GM15510 (cell line): ENCODE results near the gene GAB2.

Experiments used
- POLR2A ChIP-seq: IDR thresholded peaks from 3 replicates; pipeline ENCODE4 v1.6.1; 2011; ENCODE audit warnings: borderline replicate concordance; ENCODE audit not compliant: insufficient read length; ENCODE audit errors: extremely low read depth

GAB2 gene

DNA sequence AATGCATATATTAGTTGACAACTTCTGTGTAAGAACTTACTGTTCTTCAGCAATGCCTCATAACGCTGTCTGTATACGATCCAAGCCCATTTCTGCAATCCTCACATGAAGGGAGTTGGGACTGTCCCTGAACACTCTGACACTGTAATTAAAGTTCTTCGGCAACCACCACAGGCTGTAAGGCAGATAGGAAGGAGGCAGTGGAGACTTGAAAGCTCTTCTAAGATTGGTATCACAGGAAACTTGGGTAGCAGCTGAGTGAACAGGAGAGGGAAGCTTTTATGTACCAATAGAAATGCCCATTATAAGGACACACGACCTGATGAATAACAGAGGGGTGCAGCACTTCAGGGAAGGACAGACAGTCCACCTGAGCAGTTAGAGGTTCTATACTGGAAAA is 12.0 kb upstream of the GAB2 start:
- TF ChIP-seq POLR2A: no peak

DNA sequence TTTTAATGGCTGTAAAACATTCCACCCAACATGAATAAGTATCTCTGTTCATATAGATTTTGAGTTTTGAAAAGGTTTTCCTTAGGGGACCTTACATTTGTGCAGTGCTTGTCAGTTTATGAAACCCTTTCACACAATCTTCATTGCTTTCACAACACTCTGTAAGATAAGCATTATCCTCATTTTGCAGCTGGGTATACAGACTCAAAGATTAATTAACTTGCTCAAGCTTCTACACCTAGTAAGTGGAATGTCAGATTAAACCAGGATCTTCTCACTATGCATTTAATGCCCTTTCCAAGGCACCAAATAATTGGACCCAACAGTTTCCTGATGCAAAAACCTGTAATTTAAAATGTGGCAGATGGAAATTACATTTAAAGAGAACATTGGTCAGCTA is 11.6 kb upstream of the GAB2 start:
- no peak for TF ChIP-seq POLR2A

DNA sequence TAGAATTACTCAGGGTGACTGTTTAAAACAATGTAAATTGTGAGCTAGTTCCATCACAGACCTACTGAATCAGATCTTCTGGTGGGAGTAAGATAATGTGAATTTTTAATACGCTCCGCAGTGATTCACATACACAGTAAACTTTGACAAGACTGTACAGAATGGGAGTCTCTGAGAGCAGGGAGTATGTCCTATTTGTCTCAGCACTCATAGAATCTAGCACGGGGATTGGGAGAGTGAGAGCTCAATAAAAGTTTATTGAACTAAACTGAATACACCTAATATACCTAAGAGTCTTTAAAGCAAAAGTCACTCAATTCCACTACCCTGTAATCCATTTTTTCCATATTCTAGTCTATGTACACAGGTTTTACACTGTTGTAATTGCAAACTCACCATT is 11.2 kb upstream of the GAB2 start:
- TF ChIP-seq POLR2A: no peak

DNA sequence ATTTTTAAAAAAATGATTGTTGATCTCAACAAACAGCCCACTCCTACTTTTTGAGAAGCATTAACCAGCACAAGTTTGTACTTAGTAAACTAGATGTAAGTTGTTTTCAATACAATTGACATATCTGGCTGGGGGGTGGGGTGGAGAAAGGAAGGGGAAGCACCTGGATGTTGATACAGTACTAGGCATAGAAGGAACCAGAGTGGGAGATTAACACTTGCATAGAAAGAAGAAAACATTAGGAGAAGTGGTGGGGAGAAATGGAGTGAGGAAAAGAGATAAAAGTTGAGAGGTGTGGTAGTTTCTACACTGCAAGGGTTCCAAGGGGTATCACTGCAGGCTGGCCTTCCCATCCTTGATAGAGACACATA is 10.6 kb upstream of the GAB2 start:
- TF ChIP-seq POLR2A: no peak

DNA sequence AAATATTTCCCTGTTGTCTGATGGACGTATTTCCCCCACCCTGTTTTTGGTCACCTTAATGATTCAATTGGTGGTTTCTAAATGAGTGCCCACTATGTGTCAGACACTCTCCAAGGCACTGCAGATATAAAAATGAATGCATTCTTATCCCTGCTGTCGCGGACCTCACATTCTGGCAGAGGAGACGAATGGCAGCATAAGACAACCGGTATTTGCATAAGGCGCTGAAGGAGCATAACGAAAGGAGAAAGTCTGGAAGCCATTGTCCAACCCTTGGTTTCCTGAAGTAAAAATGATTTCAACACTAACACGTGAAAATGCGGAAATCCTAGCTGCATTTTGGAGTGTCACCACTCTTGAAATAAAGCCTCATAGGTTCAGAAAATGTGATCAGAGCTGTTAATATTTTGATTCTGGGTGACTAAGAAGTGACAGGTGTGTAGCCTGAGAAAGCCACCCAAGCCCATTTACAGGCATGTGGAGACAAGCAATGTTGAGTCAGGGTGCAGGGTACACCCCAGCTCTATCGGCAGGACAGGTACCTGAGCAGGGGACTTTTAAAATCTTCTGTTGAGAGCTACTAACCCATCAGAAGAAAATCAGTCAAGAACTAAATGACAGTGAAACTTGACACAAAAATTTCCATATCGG is 10.1 kb upstream of the GAB2 start:
- no peak for TF ChIP-seq POLR2A

DNA sequence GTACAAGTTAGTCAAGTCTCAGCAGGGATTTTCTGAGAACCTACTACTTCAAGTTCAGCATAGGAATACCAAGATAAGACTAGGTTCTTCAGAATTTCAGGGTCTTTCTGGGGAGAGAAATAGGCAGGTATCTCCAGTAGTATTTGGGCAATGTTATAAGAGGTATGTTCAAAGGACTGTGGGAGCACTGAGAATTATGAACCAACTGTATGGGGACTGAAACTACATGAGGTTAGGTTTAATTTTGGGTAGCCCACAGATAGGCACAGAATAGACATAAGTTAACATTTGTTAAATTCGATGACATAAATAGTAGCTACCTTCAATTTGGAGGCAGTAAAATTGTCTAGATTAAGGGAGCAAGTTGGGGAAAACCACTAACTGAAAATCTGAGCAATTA is 9.2 kb upstream of the GAB2 start:
- no peak for TF ChIP-seq POLR2A

DNA sequence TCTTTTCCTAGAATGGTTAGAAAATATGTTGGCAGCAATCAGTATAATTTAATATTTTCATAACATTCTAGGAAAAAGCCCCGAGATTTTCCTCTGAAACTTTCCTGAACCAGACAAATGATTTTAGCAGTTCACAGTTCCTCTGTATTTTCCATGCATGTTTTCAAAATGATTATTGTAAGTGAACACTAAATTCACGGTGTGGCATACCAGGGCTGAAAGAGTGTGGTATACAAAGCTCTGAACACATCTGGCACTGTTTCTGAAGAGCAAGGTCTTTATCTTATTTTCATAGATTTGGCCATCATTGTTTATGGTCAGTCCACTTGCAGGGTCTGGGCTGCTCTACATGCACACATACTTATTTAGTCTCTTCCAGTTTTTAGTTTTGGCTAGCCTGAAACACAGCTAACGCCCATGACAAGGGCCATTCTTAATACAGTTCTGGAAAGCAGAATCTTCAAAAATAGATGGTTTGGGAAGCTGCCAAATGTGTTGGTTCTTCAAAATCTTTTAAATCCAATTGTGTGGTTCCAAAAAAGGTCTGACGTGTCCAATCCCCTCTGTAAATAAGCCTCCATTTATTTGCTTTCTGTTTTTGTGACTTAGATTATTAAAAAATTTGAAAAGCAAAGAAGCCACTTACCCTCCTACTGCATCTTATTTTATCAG is 7.9 kb upstream of the GAB2 start:
- TF ChIP-seq POLR2A: no peak

DNA sequence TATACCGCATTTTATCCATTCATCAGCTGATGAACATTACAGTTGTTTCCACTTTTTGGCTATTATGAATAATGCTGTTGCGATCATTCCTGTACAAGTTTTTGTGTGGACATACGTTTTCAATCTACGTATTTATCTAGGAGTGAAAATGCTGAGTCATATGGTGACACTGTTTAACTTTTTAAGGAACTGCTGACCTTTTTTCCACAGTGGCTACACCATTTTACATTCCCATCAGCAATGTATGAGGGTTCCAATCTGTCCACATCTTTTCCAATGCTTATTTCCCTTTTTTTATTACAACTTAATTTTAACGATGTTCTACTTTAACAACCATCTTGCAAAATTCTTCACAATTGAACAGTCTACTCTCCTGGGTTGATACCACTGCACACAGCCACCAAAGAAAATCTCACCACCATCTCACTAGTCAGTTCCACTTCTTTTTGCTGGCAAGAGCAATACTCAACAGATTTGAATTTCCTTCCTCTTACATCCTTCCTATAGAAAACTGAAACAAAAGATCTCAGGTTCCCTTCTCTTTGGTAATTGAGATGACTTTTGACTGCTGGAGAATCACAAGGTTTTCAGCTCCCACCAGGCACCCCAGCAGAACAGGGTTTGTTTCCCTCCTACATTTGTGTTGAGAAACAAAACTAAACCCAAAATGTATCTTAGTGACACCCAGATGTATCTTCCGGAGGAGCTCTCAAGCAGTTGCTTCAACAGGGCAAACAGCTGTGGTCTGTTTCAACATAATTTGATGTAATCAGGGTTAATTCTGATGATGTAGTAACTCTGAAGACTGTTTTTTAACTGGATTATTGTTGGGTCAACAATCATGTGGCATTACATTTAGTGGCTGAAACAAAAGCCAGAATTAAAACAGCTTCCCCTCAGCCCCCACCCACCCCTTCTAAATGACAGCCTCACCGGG is 7.0 kb upstream of the GAB2 start:
- TF ChIP-seq POLR2A: no peak

DNA sequence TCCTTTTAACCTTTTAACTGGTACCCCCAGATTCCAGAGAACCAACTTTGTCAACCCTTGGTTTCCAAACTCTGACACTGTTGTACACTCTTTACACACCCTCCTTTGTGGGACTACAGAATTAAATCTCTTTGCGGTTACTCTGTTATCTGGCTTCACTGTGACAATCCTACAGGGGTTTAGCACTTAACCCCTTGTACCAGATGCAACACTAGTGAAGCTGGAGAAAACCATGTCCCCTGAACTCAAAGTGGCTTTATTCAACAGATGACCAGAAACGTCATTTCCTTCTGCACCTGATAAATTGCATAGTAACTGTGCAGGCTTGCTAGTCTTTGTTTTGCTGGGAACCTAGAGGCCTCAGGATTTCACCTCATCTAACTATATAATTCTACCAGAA is 5.6 kb upstream of the GAB2 start:
- no peak for TF ChIP-seq POLR2A

DNA sequence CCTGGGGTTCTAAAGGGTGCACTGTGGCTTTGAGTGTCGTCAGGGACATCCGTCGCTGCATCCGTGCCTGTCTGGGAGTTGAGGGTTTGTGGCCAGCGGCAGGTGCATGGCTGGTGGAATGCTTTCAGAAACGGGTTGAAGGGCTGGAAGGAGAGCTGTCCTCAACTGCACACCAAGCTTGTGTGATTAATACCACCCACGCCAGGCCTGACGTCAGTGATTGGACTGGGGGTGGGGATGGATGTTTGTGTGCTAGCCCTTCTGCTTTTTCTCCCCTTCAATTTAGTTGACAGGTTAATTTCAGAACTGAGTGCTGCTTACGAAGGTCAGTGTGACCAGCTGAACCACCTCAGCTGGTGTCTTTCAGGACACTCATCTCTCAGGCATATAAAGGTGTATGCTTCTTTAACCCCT is 3.2 kb upstream of the GAB2 start:
- TF ChIP-seq POLR2A: no peak

DNA sequence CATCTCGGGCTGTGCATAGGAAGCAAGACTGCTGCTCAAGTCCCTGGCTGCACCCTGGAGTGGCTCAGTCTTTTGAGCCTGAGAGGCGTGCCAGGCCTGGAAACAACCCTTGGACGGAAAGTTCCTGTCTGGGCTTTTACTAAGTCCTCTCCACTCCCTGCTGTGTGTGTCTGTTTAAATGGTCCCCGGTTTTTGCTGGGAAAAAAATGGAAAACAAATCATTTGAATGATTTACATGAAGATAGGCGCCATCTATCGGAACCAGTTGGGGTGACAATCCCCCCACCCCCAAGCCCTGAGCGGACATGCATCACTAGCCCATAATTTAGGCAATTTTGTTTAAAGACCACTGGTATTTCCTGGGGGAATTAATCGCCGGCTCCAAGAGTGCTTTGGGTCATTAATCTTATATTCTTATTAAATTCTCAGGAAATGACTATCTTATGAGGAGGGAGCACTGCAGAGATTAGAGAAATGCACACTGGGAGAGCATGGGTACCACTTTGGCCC is 2.7 kb upstream of the GAB2 start:
- TF ChIP-seq POLR2A: no peak

DNA sequence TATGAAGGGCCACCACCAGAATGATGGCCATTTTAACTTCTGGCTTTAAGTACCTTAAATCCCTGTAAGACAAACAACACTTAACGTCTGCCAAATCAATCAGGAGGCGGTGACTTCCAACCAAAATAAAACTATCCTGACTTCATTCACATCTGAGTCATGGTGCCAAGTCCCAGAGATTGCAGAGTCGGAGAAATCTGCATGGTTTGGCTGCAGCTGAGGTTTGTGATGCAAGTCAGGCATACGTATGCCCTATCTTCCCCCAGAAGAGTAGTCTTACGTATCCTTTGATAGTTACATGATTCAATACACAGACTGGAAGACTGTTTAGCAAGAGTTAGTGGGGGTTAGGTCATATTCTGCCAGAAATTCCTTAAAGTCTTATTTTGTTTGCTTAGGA is 1.7 kb upstream of the GAB2 start:
- TF ChIP-seq POLR2A: no peak

DNA sequence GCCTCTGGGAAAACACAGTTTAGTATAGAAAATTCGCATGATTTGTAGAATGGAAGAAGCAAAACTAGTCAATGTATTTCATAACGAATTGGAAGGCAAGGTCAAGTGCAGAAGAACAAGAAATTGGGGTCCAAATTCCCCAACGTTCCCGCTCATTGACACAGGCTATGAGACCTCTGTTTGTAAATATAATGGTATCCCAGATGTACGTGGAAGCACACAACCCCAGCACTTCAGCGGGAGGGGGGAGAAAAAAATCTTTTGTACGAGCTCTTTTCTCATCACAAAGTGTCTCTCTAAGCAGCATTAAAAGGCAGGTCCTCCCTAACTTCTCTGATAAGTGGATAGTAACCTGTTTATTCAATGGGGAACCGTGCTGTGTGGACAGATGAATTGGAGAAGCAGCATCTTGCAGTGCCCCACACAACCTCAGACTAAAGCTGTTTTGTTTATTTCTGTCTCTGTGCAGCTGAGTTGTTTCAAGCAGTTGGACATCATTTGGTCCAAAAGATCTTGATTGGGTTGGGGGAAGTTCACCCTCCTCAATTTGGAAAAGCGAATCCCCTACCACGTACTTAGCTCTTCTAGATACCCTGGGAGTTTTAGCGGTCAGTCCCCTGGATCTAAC is 1.1 kb upstream of the GAB2 start:
- no peak for TF ChIP-seq POLR2A

DNA sequence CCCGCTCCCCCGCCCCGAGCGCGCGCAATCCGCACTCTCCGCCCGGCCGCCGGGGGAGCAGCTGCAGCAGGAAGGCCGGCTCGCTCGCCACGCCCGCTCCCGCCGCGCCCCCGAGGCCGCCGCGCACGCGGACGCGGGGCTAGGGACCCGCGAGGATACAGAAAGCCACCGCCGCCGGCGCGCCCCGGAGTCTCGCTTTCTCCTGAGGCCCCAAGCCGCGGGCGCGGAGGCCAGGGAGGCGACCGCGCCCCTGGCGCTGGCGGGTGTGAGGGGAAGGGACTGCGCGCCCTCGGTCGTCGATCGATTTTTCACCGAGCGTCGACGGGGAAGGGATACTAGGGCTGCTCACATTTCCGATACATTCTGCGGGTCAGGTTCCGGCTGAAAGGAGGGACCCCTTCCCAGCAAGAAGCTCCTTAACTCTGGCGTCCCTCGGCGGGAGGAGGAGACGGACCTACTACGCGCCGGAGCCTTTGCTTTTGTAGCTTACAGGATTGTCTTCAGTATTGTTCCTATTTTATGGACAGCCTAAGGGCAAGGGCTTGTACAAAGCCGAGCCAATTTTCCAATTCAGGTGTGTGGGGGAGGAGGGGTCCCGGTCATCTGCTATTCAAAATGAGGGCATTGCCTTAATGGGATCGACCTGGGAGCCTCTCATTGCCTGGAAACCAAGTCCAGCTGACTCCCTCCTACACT is 416 bp upstream of the GAB2 start:
- TF ChIP-seq POLR2A: peak; percentile 55

DNA sequence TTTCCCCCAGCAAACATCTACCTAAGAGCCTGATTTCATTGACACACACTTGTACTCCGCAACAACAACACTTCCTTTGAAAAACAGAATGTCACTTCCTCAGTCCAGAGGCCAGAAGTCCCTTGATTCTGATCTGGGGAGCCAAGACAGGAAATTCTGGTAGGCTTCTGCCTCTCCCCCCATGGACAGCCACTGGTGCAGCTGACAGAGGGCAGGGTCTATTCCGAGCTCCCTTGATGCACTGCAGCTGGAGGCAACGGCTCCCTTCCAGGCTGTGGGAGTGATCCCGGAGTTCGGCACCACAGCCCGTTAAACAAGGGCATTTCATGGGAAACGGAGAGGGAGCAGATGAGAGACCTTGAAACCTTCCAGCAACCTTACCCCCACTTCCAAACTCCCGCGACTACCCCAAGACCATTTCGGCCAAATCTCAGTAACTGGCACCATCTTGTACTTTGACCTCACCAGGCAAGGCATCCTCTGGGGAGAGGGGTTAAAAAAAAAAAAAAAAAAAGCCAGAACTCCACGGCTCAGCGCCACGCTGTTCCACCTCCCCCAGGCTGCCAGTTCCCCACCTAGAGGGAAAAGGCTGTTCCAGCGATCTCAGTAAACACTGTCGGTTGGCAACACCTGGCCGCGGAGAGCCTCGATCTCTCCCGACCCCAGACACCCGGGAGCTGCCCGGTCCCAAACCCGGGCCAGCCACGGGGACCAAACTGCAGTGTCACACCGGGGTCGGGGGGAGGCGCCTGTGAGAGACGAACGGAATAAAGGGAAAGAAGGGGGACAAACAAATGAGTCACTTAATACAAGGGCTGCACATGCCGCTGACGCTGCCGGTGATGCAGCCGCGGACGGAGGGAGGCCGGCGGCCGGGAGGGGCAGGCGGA is 1.1 kb downstream of the GAB2 start:
- TF ChIP-seq POLR2A: no peak
